SK-N-SH (cell line): ENCODE data around the gene ZDHHC7.

Experiments
- ELF1 ChIP-seq: IDR thresholded peaks from 2 replicates; pipeline ENCODE4 v1.4.0; 2012
- EP300 ChIP-seq, 2 experiments: IDR thresholded peaks; 2 replicates each; pipeline versions ENCODE4 v1.4.0 to v1.6.1; 2012; ENCODE audit warnings: borderline replicate concordance in 1 of 2, low read depth in 1 of 2, low read length in 1 of 2
- FOSL2 ChIP-seq: IDR thresholded peaks from 2 replicates; pipeline ENCODE4 v1.4.0; 2012; ENCODE audit warnings: low read depth, mild to moderate bottlenecking, moderate library complexity, borderline replicate concordance
- GABPA ChIP-seq: IDR thresholded peaks from 2 replicates; pipeline ENCODE4 v1.4.0; 2012; ENCODE audit warnings: low read depth, mild to moderate bottlenecking
- POLR2AphosphoS5 ChIP-seq: IDR thresholded peaks from 2 replicates; pipeline ENCODE4 v1.6.1; 2012; ENCODE audit warnings: low read depth, low read length
- RFX5 ChIP-seq: IDR thresholded peaks from 2 replicates; pipeline ENCODE4 v1.6.1; 2012; ENCODE audit warnings: mild to moderate bottlenecking, improper control_type of control experiment, low read length
- TAF1 ChIP-seq: IDR thresholded peaks from 2 replicates; pipeline ENCODE4 v1.6.1; 2012; ENCODE audit warnings: low read depth, mild to moderate bottlenecking, low read length, moderate library complexity, borderline replicate concordance
- TF ChIP-seq, protein P1 (sequence below): fragments of 200-600 bp; sonication (generic); IDR thresholded peaks from 2 replicates; pipeline ENCODE4 v1.6.1; 2017; ENCODE audit warnings: antibody characterized with exemption, mild to moderate bottlenecking, moderate library complexity
- TF ChIP-seq, protein P2 (sequence below): IDR thresholded peaks from 2 replicates; pipeline ENCODE4 v1.6.1; 2012; ENCODE audit warnings: mild to moderate bottlenecking, low read depth, low read length, moderate library complexity
- TF ChIP-seq, protein P3 (sequence below): IDR thresholded peaks from 2 replicates; pipeline ENCODE4 v1.4.0; 2012; ENCODE audit warnings: low read depth, borderline replicate concordance

DNA sequence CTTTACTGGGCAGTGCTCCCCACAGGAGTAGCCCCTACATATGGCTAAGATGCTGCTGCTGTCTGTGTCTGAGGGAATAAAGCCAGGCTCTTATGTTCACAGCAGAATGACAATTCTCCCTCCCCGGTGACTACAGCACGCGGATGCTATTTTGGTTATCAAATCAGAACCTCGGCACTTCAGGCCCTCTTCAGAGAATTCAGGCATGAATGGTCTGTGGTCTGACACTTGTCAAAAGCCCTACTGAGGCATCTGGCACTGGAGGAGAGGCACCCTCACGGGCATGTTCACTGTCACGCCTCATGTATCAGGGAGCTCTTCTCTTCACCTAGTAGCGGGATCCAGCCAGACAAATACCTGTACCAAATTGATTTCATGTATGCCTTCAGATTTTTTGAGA is 46.6 kb upstream of the ZDHHC7 start:
- no peak for TF ChIP-seq RFX5
- TF ChIP-seq, protein P1, sequence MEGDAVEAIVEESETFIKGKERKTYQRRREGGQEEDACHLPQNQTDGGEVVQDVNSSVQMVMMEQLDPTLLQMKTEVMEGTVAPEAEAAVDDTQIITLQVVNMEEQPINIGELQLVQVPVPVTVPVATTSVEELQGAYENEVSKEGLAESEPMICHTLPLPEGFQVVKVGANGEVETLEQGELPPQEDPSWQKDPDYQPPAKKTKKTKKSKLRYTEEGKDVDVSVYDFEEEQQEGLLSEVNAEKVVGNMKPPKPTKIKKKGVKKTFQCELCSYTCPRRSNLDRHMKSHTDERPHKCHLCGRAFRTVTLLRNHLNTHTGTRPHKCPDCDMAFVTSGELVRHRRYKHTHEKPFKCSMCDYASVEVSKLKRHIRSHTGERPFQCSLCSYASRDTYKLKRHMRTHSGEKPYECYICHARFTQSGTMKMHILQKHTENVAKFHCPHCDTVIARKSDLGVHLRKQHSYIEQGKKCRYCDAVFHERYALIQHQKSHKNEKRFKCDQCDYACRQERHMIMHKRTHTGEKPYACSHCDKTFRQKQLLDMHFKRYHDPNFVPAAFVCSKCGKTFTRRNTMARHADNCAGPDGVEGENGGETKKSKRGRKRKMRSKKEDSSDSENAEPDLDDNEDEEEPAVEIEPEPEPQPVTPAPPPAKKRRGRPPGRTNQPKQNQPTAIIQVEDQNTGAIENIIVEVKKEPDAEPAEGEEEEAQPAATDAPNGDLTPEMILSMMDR, result no peak
- no peak for TF ChIP-seq POLR2AphosphoS5
- no peak for TF ChIP-seq ELF1
- TF ChIP-seq EP300 (IDR thresholded peaks at IDR 0.05; ENCODE audit: borderline replicate concordance in 1 of 2, low read depth in 1 of 2, low read length in 1 of 2), result no peak
- TF ChIP-seq, protein P2, sequence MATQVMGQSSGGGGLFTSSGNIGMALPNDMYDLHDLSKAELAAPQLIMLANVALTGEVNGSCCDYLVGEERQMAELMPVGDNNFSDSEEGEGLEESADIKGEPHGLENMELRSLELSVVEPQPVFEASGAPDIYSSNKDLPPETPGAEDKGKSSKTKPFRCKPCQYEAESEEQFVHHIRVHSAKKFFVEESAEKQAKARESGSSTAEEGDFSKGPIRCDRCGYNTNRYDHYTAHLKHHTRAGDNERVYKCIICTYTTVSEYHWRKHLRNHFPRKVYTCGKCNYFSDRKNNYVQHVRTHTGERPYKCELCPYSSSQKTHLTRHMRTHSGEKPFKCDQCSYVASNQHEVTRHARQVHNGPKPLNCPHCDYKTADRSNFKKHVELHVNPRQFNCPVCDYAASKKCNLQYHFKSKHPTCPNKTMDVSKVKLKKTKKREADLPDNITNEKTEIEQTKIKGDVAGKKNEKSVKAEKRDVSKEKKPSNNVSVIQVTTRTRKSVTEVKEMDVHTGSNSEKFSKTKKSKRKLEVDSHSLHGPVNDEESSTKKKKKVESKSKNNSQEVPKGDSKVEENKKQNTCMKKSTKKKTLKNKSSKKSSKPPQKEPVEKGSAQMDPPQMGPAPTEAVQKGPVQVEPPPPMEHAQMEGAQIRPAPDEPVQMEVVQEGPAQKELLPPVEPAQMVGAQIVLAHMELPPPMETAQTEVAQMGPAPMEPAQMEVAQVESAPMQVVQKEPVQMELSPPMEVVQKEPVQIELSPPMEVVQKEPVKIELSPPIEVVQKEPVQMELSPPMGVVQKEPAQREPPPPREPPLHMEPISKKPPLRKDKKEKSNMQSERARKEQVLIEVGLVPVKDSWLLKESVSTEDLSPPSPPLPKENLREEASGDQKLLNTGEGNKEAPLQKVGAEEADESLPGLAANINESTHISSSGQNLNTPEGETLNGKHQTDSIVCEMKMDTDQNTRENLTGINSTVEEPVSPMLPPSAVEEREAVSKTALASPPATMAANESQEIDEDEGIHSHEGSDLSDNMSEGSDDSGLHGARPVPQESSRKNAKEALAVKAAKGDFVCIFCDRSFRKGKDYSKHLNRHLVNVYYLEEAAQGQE, result no peak
- TF ChIP-seq, protein P3, sequence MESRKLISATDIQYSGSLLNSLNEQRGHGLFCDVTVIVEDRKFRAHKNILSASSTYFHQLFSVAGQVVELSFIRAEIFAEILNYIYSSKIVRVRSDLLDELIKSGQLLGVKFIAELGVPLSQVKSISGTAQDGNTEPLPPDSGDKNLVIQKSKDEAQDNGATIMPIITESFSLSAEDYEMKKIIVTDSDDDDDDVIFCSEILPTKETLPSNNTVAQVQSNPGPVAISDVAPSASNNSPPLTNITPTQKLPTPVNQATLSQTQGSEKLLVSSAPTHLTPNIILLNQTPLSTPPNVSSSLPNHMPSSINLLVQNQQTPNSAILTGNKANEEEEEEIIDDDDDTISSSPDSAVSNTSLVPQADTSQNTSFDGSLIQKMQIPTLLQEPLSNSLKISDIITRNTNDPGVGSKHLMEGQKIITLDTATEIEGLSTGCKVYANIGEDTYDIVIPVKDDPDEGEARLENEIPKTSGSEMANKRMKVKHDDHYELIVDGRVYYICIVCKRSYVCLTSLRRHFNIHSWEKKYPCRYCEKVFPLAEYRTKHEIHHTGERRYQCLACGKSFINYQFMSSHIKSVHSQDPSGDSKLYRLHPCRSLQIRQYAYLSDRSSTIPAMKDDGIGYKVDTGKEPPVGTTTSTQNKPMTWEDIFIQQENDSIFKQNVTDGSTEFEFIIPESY, result no peak
- TF ChIP-seq GABPA, result no peak
- TF ChIP-seq TAF1, result no peak
- no peak for TF ChIP-seq FOSL2
